GM12878 (cell line): ENCODE results near the gene BTBD7. TPM values are rescaled to one million over a fixed set of nuclear protein-coding genes. Genes with fewer than 3 reads are reported as not detected.

ENCODE experiments used
- ATAC-seq: fragments of 200-7000 bp; cut with Tn5 transposase; 3 replicates; pipeline ENCODE4 v1.9.1; 2020; ENCODE audit warnings: mild to moderate bottlenecking, moderate library complexity
- BruUV-seq: library from RNA; stranded (reverse); fragments of 400-500 nt; replicated peaks from 2 replicates; lab custom pipeline; 2021; lab: Mats Ljungman, UMichigan
- CTCF ChIA-PET: fragments of 300-600 bp; sonication (Branson Sonifier 250); formaldehyde crosslinking; extraction: SDS; loops from one replicate; lab custom pipeline; 2021; ENCODE audit warnings: inconsistent platforms; lab: Yijun Ruan, JAX
- POLR2A ChIA-PET: fragments of 350-600 bp; formaldehyde crosslinking; extraction: SDS; loops from one replicate; lab custom pipeline; 2021; ENCODE audit warnings: inconsistent platforms; lab: Charles Lee
- RAD21 ChIA-PET: fragments of 300-600 bp; sonication (Branson Sonifier 250); formaldehyde crosslinking; loops from one replicate; lab custom pipeline; 2023; ENCODE audit warnings: antibody characterized with exemption; ENCODE audit not compliant: unreplicated experiment; lab: Charles Lee
- SMC1A ChIA-PET: fragments of 300-600 bp; sonication (Branson Sonifier 250); formaldehyde crosslinking; loops from one replicate; lab custom pipeline; 2023; ENCODE audit not compliant: unreplicated experiment, uncharacterized antibody; lab: Charles Lee
- DNase-seq: peaks from one replicate; pipeline ENCODE4 v3.0.0-alpha.2; 2011; ENCODE audit warnings: low read depth, low spot score
- FAIRE-seq: peaks from 3 replicates; lab custom pipeline; 2011; peaks lifted over from hg19 to GRCh38; lab: Jason Lieb, UNC
- H2AFZ ChIP-seq: 2 replicates; pipeline ENCODE4 v1.6.0; 2011; ENCODE audit warnings: low read depth, low read length, control low read depth; ENCODE audit not compliant: control insufficient read depth
- H3K27ac ChIP-seq: 2 replicates; pipeline ENCODE4 v1.5.1; 2011; ENCODE audit warnings: control low read depth; ENCODE audit not compliant: control insufficient read depth, insufficient read depth
- H3K27me3 ChIP-seq, 2 experiments: replicated peaks in 1 of 2; 2 replicates each; pipeline versions ENCODE4 v1.6.0 to v1.6.1; 2011; ENCODE audit warnings: low read length in 1 of 2; ENCODE audit not compliant: control insufficient read depth in 2 of 2, insufficient read depth in 2 of 2
- H3K36me3 ChIP-seq, 2 experiments: 2 replicates each; pipeline ENCODE4 v1.5.1; 2011; ENCODE audit warnings: low read length in 1 of 2; ENCODE audit not compliant: control insufficient read depth in 2 of 2, insufficient read depth in 2 of 2
- H3K4me1 ChIP-seq: 2 replicates; pipeline ENCODE4 v1.6.1; 2011; ENCODE audit warnings: mild to moderate bottlenecking, low read length, moderate library complexity, mixed read lengths; ENCODE audit not compliant: control insufficient read depth, insufficient read depth
- H3K4me2 ChIP-seq: 2 replicates; pipeline ENCODE4 v1.6.0; 2011; ENCODE audit warnings: control low read depth; ENCODE audit not compliant: control insufficient read depth, insufficient read depth
- H3K4me3 ChIP-seq: fragments of 200-600 bp; sonication (generic); 2 replicates; pipeline ENCODE4 v1.5.1; 2016
- H3K79me2 ChIP-seq: 2 replicates; pipeline ENCODE4 v1.6.0; 2011; ENCODE audit warnings: low read length; ENCODE audit not compliant: control insufficient read depth, insufficient read depth
- H3K9ac ChIP-seq: 2 replicates; pipeline ENCODE4 v1.8.0; 2011; ENCODE audit warnings: low read length, control low read depth, mixed read lengths; ENCODE audit not compliant: control insufficient read depth, insufficient read depth
- H3K9me3 ChIP-seq: replicated peaks from 3 replicates; pipeline ENCODE4 v1.5.1; 2011; ENCODE audit warnings: mild to moderate bottlenecking, low read length; ENCODE audit not compliant: control insufficient read depth, insufficient read depth
- H4K20me1 ChIP-seq: 2 replicates; pipeline ENCODE4 v1.6.0; 2011; ENCODE audit not compliant: control insufficient read depth, insufficient read depth
- CEBPB ChIP-seq, 2 experiments: fragments of 150-350 bp in 1 of 2; IDR thresholded peaks; 2 replicates each; pipeline ENCODE4 v1.6.1; 2012 to 2014; ENCODE audit warnings: low read depth in 2 of 2, low read length in 2 of 2, borderline replicate concordance in 1 of 2, inconsistent platforms in 1 of 2
- E2F8 ChIP-seq: fragments of 450-650 bp; IDR thresholded peaks from 2 replicates; pipeline ENCODE4 v1.6.1; 2018; ENCODE audit warnings: mild to moderate bottlenecking, low read depth, moderate library complexity; ENCODE audit not compliant: partially characterized antibody
- HDAC2 ChIP-seq: fragments of 200-600 bp; sonication (generic); IDR thresholded peaks from 2 replicates; pipeline ENCODE4 v1.6.1; 2017
- LARP7 ChIP-seq: fragments of 450-650 bp; IDR thresholded peaks from 2 replicates; pipeline ENCODE4 v1.6.1; 2017; ENCODE audit warnings: mild to moderate bottlenecking
- MAX ChIP-seq: IDR thresholded peaks from 2 replicates; pipeline ENCODE4 v1.6.1; 2012; ENCODE audit warnings: low read depth, low read length, improper control_type of control experiment
- MTA2 ChIP-seq: fragments of 450-650 bp; IDR thresholded peaks from 2 replicates; pipeline ENCODE4 v1.6.1; 2016; ENCODE audit warnings: low read depth, mild to moderate bottlenecking, moderate library complexity
- PKNOX1 ChIP-seq: fragments of 450-650 bp; IDR thresholded peaks from 2 replicates; pipeline ENCODE4 v1.6.1; 2016; ENCODE audit warnings: mild to moderate bottlenecking
- REST ChIP-seq: IDR thresholded peaks from 2 replicates; pipeline ENCODE4 v1.6.1; 2012; ENCODE audit warnings: mild to moderate bottlenecking, low read depth, low read length
- SMAD1 ChIP-seq: fragments of 450-650 bp; IDR thresholded peaks from 2 replicates; pipeline ENCODE4 v1.6.1; 2018; ENCODE audit warnings: mild to moderate bottlenecking, low read depth; ENCODE audit not compliant: partially characterized antibody
- SREBF2 ChIP-seq: IDR thresholded peaks from 2 replicates; pipeline ENCODE4 v1.6.1; 2012; ENCODE audit warnings: mild to moderate bottlenecking, low read length
- YBX1 ChIP-seq: fragments of 450-650 bp; IDR thresholded peaks from 2 replicates; pipeline ENCODE4 v1.6.1; 2016; ENCODE audit warnings: antibody characterized with exemption
- ZNF687 ChIP-seq: fragments of 450-650 bp; IDR thresholded peaks from 2 replicates; pipeline ENCODE4 v1.6.1; 2017; ENCODE audit warnings: mild to moderate bottlenecking, moderate library complexity
- WGBS: methylation state at CpG from one replicate; pipeline ENCODE4 v1.1.6; 2016; ENCODE audit warnings: low lambda C conversion rate; ENCODE audit not compliant: insufficient replicate concordance, insufficient coverage; ENCODE audit errors: missing lambda C conversion rate; 5-methylcytosine and 5-hydroxymethylcytosine counted together
- in situ Hi-C: fragments of 300-500 bp; cut with MboI; formaldehyde crosslinking; loops from 9 replicates; pipeline ENCODE4 v1.14.3; 2018; ENCODE audit warnings: mixed read lengths
- intact Hi-C: fragments of 100-400 bp; cut with micrococcal nuclease; formaldehyde crosslinking; loops from one replicate; pipeline ENCODE4 v1.14.2; 2022; ENCODE audit not compliant: unreplicated experiment
- polyA plus RNA-seq, 11 experiments: library from polyadenylated mRNA; depleted of rRNA in 4 of 11; unstranded in 6 of 11; stranded (reverse) in 5 of 11; fragments of >200 nt; fragmentation: Nextera tagmentation in 4 of 11; fragmentation: Illumina TruSeq in 1 of 11; extraction: Ambion mirVana in 4 of 11; extraction: Trizol in 1 of 11; gene quantifications; 1 replicate in 1 of 11; 2 replicates in 10 of 11; pipeline versions ENCODE4 v1.2.1 to v1.2.3, GENCODE V29; 2011 to 2016; ENCODE audit warnings: inconsistent platforms in 2 of 11, missing spikeins in 2 of 11, low read depth in 1 of 11
- total RNA-seq, 4 experiments: library from RNA; depleted of rRNA in 3 of 4; stranded (reverse); fragments of >200 nt in 3 of 4; fragmentation: Illumina TruSeq in 1 of 4; extraction: Trizol in 1 of 4; gene quantifications; 2 replicates each; pipeline versions ENCODE4 v1.2.1 to v1.2.3, GENCODE V29; 2013 to 2021

Gene BTBD7
- total and polyA plus RNA-seq, 10 of the 15 experiments (the other 5 are each of a cell fraction or from before 2014, with no cell fraction given): 3.6 to 17.0 (median 9.6) TPM

GRCh38 chr14:93309427-93309966, 23.3 kb downstream of the BTBD7 start:
- ATAC-seq (no peak; the same call in 2 of the 3 replicates), DNase-seq (no peak), FAIRE-seq (no peak)
- Histone ChIP-seq H3K4me2 (no peak overlapping the region), H3K79me2 (peaks cover 44% of the 10 kb centered on the region), H3K4me1 (no peaks in the 10 kb centered on the region), H2AFZ (no peak overlapping the region), H4K20me1 (no peaks in the 10 kb centered on the region; the same call in 1 of the 2 replicates), H3K27me3 (no peaks in the 10 kb centered on the region), H3K9me3 (no peaks in the 10 kb centered on the region), H3K4me3 (no peak overlapping the region), H3K27ac (no peak overlapping the region), H3K36me3 (no peaks in the 10 kb centered on the region), H3K9ac (no peak overlapping the region)
- ChIA-PET RAD21 (no interaction called here), CTCF (interaction anchor here (0.8 kb wide), 2 partner anchors 11 to 13 kb away, joined by 3 read pairs; no protein-coding TSS in a partner anchor), SMC1A (interaction anchor here (1.2 kb wide), 1 partner anchor 9 kb away, joined by 5 read pairs; no protein-coding TSS in a partner anchor), POLR2A (interaction anchor here (0.7 kb wide), 1 partner anchor 22 kb away, joined by 3 read pairs; no protein-coding TSS in a partner anchor)
- 100% methylated on average over 2 of the region's 2 CpGs for WGBS
- no TSS peak for BruUV-seq
- TF ChIP-seq LARP7 (no peak), E2F8 (no peak), ZNF687 (no peak), HDAC2 (no peak), SMAD1 (no peak), CEBPB (IDR thresholded peaks at IDR 0.05; ENCODE audit: borderline replicate concordance in 1 of 2, low read depth in 2 of 2, low read length in 2 of 2) (no peak), MAX (no peak), PKNOX1 (no peak), REST (no peak), MTA2 (no peak), SREBF2 (no peak), YBX1 (no peak)
- in situ Hi-C loops (no loop called here), intact Hi-C loops (no loop called here)
